ENCODE measurements around the gene SLC25A18.
"Not testable (repeated sequence)": the region's sequence is repeated elsewhere in the genome, so short reads cannot be mapped to it uniquely, and the experiment has no call there.

SLC25A18 gene

GRCh38 chr22:17562906-17563870 lies at the start of gene SLC25A18:
Gene SLC25A18 (plus strand): TSS chr22:17563498. CDS start chr22:17579945, 16,447 bp downstream.
- no peak for DNase-seq

GRCh38 chr22:17513612-17514011 lies 49.7 kb upstream of the SLC25A18 start:
- no peak for DNase-seq

GRCh38 chr22:17514084-17514483 lies 49.2 kb upstream of the SLC25A18 start:
- no peak for DNase-seq

- no peak for DNase-seq
Measured at GRCh38 chr22:17518406-17518805, 44.9 kb upstream of the SLC25A18 start.

- not testable (repeated sequence) for DNase-seq
Measured at GRCh38 chr22:17521971-17522370, 41.3 kb upstream of the SLC25A18 start.

GRCh38 chr22:17523925-17524324 lies 39.4 kb upstream of the SLC25A18 start:
- DNase-seq: no peak

- no peak for DNase-seq
Measured at GRCh38 chr22:17536269-17536668, 27.0 kb upstream of the SLC25A18 start.

- DNase-seq: no peak
Measured at GRCh38 chr22:17537155-17537554, 26.1 kb upstream of the SLC25A18 start.

- DNase-seq: no peak
Measured at GRCh38 chr22:17540481-17540880, 22.8 kb upstream of the SLC25A18 start.

GRCh38 chr22:17541476-17541875 lies 21.8 kb upstream of the SLC25A18 start:
- DNase-seq: no peak

- no peak for DNase-seq
Measured at GRCh38 chr22:17542452-17542851, 20.8 kb upstream of the SLC25A18 start.

- no peak for DNase-seq
Measured at GRCh38 chr22:17548010-17548755, 15.1 kb upstream of the SLC25A18 start.

GRCh38 chr22:17548756-17549035 lies 14.6 kb upstream of the SLC25A18 start:
- DNase-seq: no peak

GRCh38 chr22:17549183-17549582 lies 14.1 kb upstream of the SLC25A18 start:
- no peak for DNase-seq

GRCh38 chr22:17549655-17550054 lies 13.6 kb upstream of the SLC25A18 start:
- no peak for DNase-seq

GRCh38 chr22:17552737-17553136 lies 10.6 kb upstream of the SLC25A18 start:
- DNase-seq: peak; percentile 16

GRCh38 chr22:17554814-17555213 lies 8.5 kb upstream of the SLC25A18 start:
- DNase-seq: no peak

- no peak for DNase-seq
Measured at GRCh38 chr22:17559188-17559587, 4.1 kb upstream of the SLC25A18 start.

- no peak for DNase-seq
Measured at GRCh38 chr22:17563936-17564391, 666 bp downstream of the SLC25A18 start.

GRCh38 chr22:17566016-17566687 lies 2.9 kb downstream of the SLC25A18 start:
- not testable (repeated sequence) for DNase-seq

GRCh38 chr22:17566776-17567175 lies 3.5 kb downstream of the SLC25A18 start:
- no peak for DNase-seq

- no peak for DNase-seq
Measured at GRCh38 chr22:17569971-17570511, 6.7 kb downstream of the SLC25A18 start.
